HEK293 (cell line): ENCODE results near the gene SPEM2.

ENCODE experiments used
- CTCF ChIA-PET: fragments of 350-600 bp; formaldehyde crosslinking; extraction: SDS; loops from one replicate; lab custom pipeline; 2021; ENCODE audit warnings: antibody characterized with exemption; lab: Yijun Ruan, JAX
- POLR2A ChIA-PET: fragments of 300-600 bp; formaldehyde crosslinking; extraction: SDS; loops from one replicate; lab custom pipeline; 2020; ENCODE audit warnings: antibody characterized with exemption, inconsistent platforms; lab: Yijun Ruan, JAX
- H3K27ac ChIP-seq: fragments of 200-500 bp; sonication (Bioruptor generic); 2 replicates; pipeline ENCODE4 v1.5.1; 2014; ENCODE audit warnings: low read depth, low read length, control low read depth, inconsistent platforms; ENCODE audit errors: extremely low read depth
- H3K36me3 ChIP-seq, 2 experiments: fragments of 200-500 bp in 1 of 2; sonication (Bioruptor generic) in 1 of 2; 1 replicate in 1 of 2; 2 replicates in 1 of 2; pipeline ENCODE4 v1.5.1; 2014 to 2017; ENCODE audit warnings: inconsistent platforms in 2 of 2, low read length in 2 of 2; ENCODE audit not compliant: control insufficient read depth in 2 of 2, insufficient read depth in 1 of 2
- H3K4me1 ChIP-seq: fragments of 200-500 bp; sonication (Bioruptor generic); 2 replicates; pipeline ENCODE4 v1.5.1; 2014; ENCODE audit warnings: mild to moderate bottlenecking, low read length, inconsistent platforms; ENCODE audit not compliant: control insufficient read depth, insufficient read depth
- H3K4me3 ChIP-seq: 2 replicates; pipeline ENCODE4 v1.5.1; 2011; ENCODE audit warnings: low read depth, mild to moderate bottlenecking, control low read depth, low read length, moderate library complexity
- H3K9me3 ChIP-seq: fragments of 200-500 bp; sonication (Bioruptor generic); 2 replicates; pipeline ENCODE4 v1.5.1; 2014; ENCODE audit warnings: low read depth, low read length, inconsistent platforms; ENCODE audit not compliant: control insufficient read depth, insufficient read depth
- AEBP2 ChIP-seq: fragments of 450-650 bp; formaldehyde crosslinking; IDR thresholded peaks from 2 replicates; pipeline ENCODE4 v1.5.1; 2016; ENCODE audit warnings: missing biosample characterization, missing genetic modification characterization, borderline replicate concordance
- BCL11A ChIP-seq: fragments of 450-650 bp; formaldehyde crosslinking; IDR thresholded peaks from 2 replicates; pipeline ENCODE4 v1.5.1; 2016; ENCODE audit warnings: low read depth, missing biosample characterization, missing genetic modification characterization
- GFI1B ChIP-seq: fragments of 450-650 bp; formaldehyde crosslinking; IDR thresholded peaks from 2 replicates; pipeline ENCODE4 v1.5.1; 2016; ENCODE audit warnings: missing biosample characterization, missing genetic modification characterization
- GLI2 ChIP-seq: fragments of 450-650 bp; formaldehyde crosslinking; IDR thresholded peaks from 2 replicates; pipeline ENCODE4; 2017; ENCODE audit warnings: missing biosample characterization, missing genetic modification characterization, low read depth, borderline replicate concordance
- KLF10 ChIP-seq: fragments of 450-650 bp; IDR thresholded peaks from 2 replicates; pipeline ENCODE4 v1.5.1; 2018; ENCODE audit warnings: missing biosample characterization, mild to moderate bottlenecking, missing genetic modification characterization
- PRDM6 ChIP-seq: fragments of 450-650 bp; formaldehyde crosslinking; IDR thresholded peaks from 2 replicates; pipeline ENCODE4 v1.5.1; 2017; ENCODE audit warnings: missing biosample characterization, missing genetic modification characterization
- ZBTB21 ChIP-seq: fragments of 450-650 bp; formaldehyde crosslinking; IDR thresholded peaks from 2 replicates; pipeline ENCODE4 v1.5.1; 2017; ENCODE audit warnings: missing biosample characterization, missing genetic modification characterization
- ZBTB48 ChIP-seq: fragments of 450-650 bp; formaldehyde crosslinking; IDR thresholded peaks from 2 replicates; pipeline ENCODE4 v1.5.1; 2016; ENCODE audit warnings: missing biosample characterization, missing genetic modification characterization
- ZBTB49 ChIP-seq: fragments of 450-650 bp; formaldehyde crosslinking; IDR thresholded peaks from 2 replicates; pipeline ENCODE4 v1.5.1; 2016; ENCODE audit warnings: missing biosample characterization, missing genetic modification characterization, low read depth
- ZNF121 ChIP-seq: fragments of 450-650 bp; formaldehyde crosslinking; IDR thresholded peaks from 2 replicates; pipeline ENCODE4 v1.5.1; 2016; ENCODE audit warnings: missing biosample characterization, missing genetic modification characterization
- ZNF155 ChIP-seq: fragments of 450-650 bp; formaldehyde crosslinking; IDR thresholded peaks from 2 replicates; pipeline ENCODE4 v1.5.1; 2016; ENCODE audit warnings: missing biosample characterization, missing genetic modification characterization
- ZNF174 ChIP-seq: fragments of 450-650 bp; formaldehyde crosslinking; IDR thresholded peaks from 2 replicates; pipeline ENCODE4 v1.5.0; 2017; ENCODE audit warnings: missing biosample characterization, mild to moderate bottlenecking, missing genetic modification characterization
- ZNF221 ChIP-seq: fragments of 450-650 bp; formaldehyde crosslinking; IDR thresholded peaks from 2 replicates; pipeline ENCODE4 v1.5.1; 2017; ENCODE audit warnings: missing biosample characterization, missing genetic modification characterization, borderline replicate concordance
- ZNF26 ChIP-seq: fragments of 450-650 bp; formaldehyde crosslinking; IDR thresholded peaks from 2 replicates; pipeline ENCODE4 v1.5.1; 2016; ENCODE audit warnings: missing biosample characterization, missing genetic modification characterization
- ZNF37A ChIP-seq: fragments of 450-650 bp; IDR thresholded peaks from 2 replicates; pipeline ENCODE4 v1.5.1; 2018; ENCODE audit warnings: missing biosample characterization, missing genetic modification characterization
- ZNF473 ChIP-seq: fragments of 450-650 bp; formaldehyde crosslinking; IDR thresholded peaks from 2 replicates; pipeline ENCODE4 v1.5.1; 2017; ENCODE audit warnings: missing biosample characterization, missing genetic modification characterization
- ZNF513 ChIP-seq: fragments of 450-650 bp; IDR thresholded peaks from 2 replicates; pipeline ENCODE4 v1.5.1; 2018; ENCODE audit warnings: missing biosample characterization, missing genetic modification characterization
- ZNF664 ChIP-seq: fragments of 450-650 bp; formaldehyde crosslinking; IDR thresholded peaks from 2 replicates; pipeline ENCODE4 v1.5.1; 2016; ENCODE audit warnings: missing biosample characterization, missing genetic modification characterization
- ZNF677 ChIP-seq: fragments of 450-650 bp; IDR thresholded peaks from 2 replicates; pipeline ENCODE4 v1.5.0; 2018; ENCODE audit warnings: missing biosample characterization, mild to moderate bottlenecking, missing genetic modification characterization, moderate library complexity
- ZNF704 ChIP-seq: fragments of 450-650 bp; formaldehyde crosslinking; IDR thresholded peaks from 2 replicates; pipeline ENCODE4 v1.5.1; 2016; ENCODE audit warnings: missing biosample characterization, missing genetic modification characterization
- ZNF76 ChIP-seq: fragments of 450-650 bp; formaldehyde crosslinking; IDR thresholded peaks from 2 replicates; pipeline ENCODE4; 2016; ENCODE audit warnings: low read depth, missing biosample characterization, missing genetic modification characterization, borderline replicate concordance

The SPEM2 gene

GRCh38 chr17:7417056-7417655 is 8.3 kb upstream of the SPEM2 start:
- Histone ChIP-seq H3K9me3 (no peaks in the 10 kb centered on the region), H3K4me1 (no peaks in the 10 kb centered on the region), H3K36me3 (peaks cover 0 to 46% of the 10 kb centered on the region in 2 experiments; a peak in 2 of 3 replicates), H3K4me3 (no peak overlapping the region)
- POLR2A ChIA-PET = interaction anchor here (0.9 to 1.4 kb wide), 2 partner anchors 11 to 13 kb away, joined by 3 to 5 read pairs; partner anchors contain the start of gene TMEM256
- no peak for TF ChIP-seq PRDM6 (tag by site-specific recombination)
- TF ChIP-seq ZNF174 (tag by site-specific recombination) = no peak
- no peak for TF ChIP-seq ZNF664 (tag by site-specific recombination)
- no peak for TF ChIP-seq ZBTB48
- TF ChIP-seq GFI1B = no peak
- no peak for TF ChIP-seq ZNF155
- no peak for TF ChIP-seq ZNF513 (tag by site-specific recombination)
- no peak for TF ChIP-seq BCL11A (tag by site-specific recombination)
- no peak for TF ChIP-seq ZNF473 (tag by site-specific recombination)
- TF ChIP-seq, all 188 proteins: peak for 0
- no peak overlapping the region for H3K27ac ChIP-seq
- CTCF ChIA-PET = interaction anchor here (1.0 kb wide), 1 partner anchor 19 kb away, joined by 4 read pairs; no protein-coding TSS in a partner anchor

GRCh38 chr17:7418472-7419152 is 6.8 kb upstream of the SPEM2 start:
- no peaks in the 10 kb centered on the region for H3K4me1 ChIP-seq
- no peaks in the 10 kb centered on the region for H3K9me3 ChIP-seq
- H3K27ac ChIP-seq = no peak overlapping the region
- peaks cover 0 to 42% of the 10 kb centered on the region in 2 experiments; a peak in 1 of 3 replicates for H3K36me3 ChIP-seq
- CTCF ChIA-PET = interaction anchor here (0.5 kb wide), 1 partner anchor 18 kb away, joined by 4 read pairs; no protein-coding TSS in a partner anchor
- H3K4me3 ChIP-seq = no peak overlapping the region
- POLR2A ChIA-PET = interaction anchor here (1.2 kb wide), 1 partner anchor 15 kb away, joined by 3 read pairs; the partner anchor contains the start of gene TMEM256
- TF ChIP-seq ZBTB49 (tag by site-specific recombination) = no peak
- TF ChIP-seq ZNF221 (tag by site-specific recombination) = no peak
- no peak for TF ChIP-seq ZBTB21 (tag by site-specific recombination)
- no peak for TF ChIP-seq ZNF121
- no peak for TF ChIP-seq AEBP2 (tag by site-specific recombination)
- TF ChIP-seq ZNF677 (tag by site-specific recombination) = no peak
- no peak for TF ChIP-seq ZNF37A (tag by site-specific recombination)
- TF ChIP-seq GLI2 (tag by site-specific recombination) = no peak
- no peak for TF ChIP-seq ZNF76
- no peak for TF ChIP-seq ZNF704
- no peak for TF ChIP-seq PRDM6 (tag by site-specific recombination)
- no peak for TF ChIP-seq KLF10 (tag by site-specific recombination)
- TF ChIP-seq ZNF26 = no peak
